Glomerular visceral epithelial cell (primary cell): Measurements from ENCODE around the gene ADI1.

Source experiments
- DNase-seq: peaks from one replicate; pipeline ENCODE4 v3.0.0-alpha.2; 2016; ENCODE audit errors: extremely low spot score

The ADI1 gene

DNA sequence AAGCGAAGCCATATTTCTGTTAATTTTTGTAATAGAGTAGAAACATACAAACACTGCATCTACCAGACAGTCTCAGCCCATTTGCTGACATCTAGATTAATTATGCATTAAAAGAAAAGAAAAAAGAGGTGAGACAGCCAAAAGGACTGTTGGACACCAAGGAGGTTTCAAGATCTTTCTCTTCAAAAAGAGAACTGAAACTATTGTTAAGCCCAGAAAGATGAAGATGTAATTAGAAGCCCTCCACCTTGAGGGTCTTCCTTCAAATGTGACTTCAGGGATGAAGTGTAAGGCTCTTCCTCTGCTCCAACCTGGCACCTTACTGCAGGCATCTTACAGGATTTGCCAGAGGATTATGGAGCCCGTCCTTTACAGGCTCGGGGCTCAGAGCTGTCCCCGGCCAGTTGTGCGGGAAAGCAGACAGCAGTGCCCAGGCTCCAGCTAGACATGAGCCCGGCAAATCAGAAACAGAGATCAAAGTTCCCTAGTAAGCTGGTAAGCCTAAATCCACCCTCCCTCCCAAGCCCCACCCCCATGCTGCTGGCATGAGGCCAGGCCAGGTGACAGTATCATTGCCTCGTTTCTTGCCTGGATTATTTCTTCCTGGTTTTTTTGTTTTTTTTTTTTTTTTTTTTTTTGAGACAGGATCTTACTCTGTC is 38.9 kb downstream of the ADI1 start:
- DNase-seq, result no peak

DNA sequence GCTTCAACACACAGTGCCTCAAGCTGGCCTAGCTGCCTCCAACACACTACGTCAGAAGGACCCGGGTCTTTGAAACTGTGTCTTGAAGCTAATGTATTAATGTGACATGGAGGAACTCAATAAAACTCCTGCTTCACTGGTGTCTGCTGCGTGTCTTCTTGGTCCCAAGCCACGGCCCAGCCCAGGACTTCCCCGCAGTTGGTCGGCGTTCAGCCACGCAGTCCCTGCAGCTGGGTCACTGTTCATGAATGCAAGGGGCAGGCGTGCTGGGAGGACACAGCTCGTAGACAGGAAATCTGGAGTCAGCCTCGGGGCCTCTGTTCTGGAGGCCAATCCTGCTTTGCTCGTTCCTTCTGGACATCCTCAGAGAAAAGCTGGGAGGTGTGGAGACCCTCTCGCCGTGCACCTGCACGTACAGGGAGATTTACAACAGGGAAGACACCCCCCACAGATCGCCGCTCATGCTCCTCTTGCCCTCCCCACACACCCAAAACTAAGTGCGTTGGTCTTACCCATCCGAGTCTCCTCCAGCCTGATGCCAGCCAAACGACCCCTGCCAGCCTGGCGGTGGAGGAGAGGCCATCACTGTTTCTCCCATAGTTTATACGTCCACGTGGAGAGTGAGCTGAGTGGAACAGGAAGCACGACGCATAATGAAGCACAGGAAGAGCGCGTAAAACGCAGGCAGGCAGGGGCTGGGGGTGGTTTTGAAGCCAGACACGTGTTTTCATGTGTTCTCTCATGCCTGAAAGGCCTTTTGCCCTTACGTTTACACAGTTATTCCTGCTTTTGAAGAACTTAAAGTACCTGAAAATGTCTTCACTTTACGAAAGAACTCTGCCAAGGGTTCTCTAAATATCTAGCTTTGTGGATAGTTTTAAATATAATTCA is 39.7 kb downstream of the ADI1 start:
- DNase-seq, result no peak

DNA sequence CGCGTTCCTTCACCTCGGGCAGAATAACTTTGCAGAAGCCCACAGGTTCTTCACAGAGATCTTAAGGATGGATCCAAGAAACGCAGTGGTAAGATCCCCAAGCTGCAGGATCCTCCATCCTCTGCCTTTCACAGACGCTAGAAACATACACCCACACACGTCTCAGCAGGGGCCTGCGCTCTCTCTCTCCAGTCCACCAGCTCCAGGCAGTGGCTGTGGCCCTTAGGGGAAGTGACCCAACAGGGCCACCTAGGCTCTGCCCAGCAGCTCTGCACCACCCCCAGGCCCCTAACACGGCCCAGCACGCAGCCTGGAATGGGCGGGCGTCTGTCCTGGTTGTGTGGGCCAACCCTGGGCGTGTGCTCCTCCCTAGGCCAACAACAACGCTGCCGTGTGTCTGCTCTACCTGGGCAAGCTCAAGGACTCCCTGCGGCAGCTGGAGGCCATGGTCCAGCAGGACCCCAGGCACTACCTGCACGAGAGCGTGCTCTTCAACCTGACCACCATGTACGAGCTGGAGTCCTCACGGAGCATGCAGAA is 40.4 kb downstream of the ADI1 start:
- DNase-seq, result no peak

DNA sequence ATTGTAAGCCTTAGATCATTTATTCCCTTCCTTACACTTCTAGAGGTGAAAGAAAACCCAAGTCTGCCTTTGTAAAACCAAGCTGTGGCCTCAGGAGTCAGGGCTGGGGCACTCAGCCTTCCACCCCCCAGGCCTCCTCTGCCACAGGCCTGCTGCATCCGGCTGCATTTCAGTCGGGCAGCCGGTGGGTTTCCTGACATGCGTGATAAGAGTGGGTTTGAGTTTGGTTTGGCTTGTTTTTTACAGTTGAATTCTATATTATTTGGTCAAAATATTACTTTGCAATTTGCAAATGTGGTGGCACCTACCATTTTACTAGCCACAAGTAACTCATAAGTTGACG is 42.4 kb downstream of the ADI1 start:
- DNase-seq, result no peak

DNA sequence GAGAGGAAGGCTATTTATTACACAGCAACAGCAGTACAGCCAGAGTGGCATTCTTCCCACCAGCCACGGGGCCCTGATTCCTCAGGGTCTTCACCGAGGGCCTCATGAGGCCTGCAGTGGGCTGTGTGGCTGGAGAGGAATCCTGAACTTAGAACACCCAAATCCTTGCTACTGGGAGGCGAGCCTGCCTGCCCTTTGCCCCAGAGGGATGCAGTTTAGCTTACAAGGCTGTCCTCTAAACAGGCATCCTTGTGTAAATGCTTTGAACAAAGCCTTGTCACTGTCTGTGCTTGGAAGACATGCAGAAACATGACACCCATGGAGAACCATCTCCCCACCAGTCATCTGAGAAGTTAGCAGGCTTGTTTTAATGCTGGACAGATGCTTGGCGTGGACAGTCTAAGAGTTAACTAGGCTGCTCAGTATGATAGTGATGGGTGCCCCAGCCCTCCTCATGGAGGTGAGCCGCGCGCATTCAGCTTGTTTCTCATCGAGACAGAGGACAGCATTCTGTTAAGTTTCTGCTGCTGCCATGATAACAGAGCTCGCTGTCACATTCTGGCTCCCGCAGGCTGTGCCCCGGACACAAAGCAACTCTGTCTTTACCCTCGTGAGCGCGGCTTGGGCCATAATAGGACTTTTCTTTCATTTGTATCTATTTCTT is 42.9 kb downstream of the ADI1 start:
- no peak for DNase-seq

DNA sequence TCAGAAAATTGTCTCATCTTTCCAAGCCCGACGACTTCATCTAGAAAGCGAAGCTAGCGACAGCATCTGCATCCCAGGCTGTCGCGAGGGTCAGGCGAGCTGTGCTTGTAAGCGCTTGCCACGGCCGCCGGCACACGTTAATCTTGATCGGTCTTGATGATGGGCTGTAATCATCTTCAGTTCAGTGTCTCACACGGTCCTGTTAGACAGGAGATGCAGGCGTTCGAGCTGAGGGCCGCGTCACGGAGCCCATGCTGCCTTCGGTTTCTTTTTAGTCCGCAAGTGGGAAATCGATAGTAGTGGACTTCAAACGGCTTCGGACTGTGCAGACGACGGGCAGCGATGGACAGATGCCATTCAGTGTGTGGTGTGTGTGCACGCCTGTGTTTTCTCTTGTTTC is 43.6 kb downstream of the ADI1 start:
- no peak for DNase-seq

DNA sequence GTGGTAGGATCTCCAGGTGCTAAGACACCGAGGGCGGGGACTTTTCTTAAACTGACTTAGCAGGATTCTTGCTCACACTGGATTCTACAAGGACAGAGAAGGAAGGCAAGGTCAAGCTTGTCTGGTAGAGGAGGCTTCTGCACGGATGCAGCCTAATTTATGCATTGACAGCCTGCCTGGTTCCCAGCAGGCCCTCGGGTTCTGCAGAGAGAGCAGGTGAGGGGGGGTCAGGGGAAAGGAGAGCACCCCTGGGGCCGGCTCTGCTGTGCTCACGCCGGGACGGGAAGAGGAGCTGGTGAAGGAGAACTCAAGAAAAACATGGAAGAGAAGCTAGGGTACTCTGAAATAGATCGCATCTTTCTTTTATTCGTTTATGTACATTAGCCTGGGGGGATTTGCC is 46.4 kb downstream of the ADI1 start:
- no peak for DNase-seq

DNA sequence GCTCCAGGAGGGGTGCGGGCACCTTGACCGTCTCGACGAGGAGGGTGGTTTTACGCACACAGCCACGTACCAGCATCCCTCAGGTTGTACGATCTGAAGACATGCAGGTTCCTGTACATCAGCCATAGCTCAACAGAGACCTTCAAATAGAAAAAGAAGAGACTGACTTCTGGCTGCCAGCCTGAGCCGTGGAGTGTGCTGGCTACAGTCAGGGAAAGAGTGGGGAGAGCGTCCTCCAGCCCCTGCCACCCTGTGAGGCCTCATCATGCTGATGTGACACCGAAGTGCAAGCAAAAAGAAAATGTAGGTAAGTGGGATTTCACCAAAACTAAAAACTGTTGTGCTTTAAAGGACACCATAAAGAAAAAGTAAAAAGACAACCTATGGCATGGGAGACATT is 47.0 kb downstream of the ADI1 start:
- no peak for DNase-seq

DNA sequence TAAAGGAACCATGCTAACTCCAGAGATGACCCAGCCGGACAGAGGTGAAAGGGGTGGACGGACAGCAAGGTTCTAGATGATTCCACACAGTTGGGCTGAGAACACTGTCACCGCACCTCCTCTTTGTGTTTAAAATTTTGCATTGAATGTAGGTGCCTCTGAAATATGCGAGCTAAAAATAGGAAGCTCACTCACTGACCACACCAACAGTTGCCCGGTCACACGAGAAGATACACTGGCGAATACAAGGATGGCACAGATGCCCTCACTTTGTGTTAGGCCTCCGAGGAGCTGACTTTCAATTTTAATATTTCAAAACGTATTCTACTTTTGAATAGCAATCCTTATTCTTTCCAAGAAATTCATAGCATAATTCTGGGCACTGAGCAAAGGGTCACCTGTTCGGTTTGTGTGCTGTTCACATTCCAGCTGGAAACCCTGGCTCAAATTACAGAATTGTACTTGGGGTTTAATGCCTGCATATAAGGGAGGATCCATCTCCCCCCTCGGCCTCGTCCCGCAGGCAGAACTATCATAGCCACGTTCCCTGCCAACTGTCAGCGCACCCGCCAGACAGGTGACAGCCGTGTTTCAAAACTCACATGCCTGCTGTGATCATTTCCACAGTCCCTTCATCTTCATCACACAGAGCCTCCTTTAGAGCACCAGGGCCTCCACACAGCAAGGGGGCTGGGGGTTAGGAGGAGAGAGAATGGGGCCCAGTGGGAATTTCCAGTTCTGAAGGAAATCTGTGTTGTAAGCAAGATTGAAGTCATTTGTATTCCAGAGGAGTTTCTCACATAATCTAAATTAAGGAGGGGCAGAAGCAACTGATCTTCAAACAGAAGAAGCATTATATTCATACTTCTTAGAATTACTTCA is 48.2 kb downstream of the ADI1 start:
- DNase-seq, result peak; percentile 47

DNA sequence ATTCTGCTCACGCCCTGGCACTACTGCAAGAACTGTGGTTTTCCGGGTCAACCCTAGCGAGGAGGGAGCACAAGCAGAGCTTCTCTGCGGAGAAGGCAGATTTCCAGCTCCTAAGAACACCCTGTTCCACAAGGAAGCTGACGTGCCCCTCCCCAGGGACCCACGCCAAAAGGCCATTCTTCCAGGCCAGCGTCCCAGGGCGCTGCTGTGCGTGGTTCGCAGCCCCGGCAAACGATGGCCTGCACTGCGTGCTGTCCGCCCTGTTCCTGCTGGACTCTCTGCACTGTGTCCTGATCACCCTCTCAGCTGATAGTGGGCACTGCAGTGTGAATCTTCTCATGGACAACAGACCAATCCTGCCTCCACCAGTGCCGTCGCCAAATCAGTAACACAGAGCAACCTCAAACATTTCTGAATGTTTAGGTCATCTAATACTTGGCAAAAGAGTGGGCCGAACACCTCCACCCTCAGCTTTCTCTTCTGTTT is 49.1 kb downstream of the ADI1 start:
- DNase-seq, result peak; percentile 82

DNA sequence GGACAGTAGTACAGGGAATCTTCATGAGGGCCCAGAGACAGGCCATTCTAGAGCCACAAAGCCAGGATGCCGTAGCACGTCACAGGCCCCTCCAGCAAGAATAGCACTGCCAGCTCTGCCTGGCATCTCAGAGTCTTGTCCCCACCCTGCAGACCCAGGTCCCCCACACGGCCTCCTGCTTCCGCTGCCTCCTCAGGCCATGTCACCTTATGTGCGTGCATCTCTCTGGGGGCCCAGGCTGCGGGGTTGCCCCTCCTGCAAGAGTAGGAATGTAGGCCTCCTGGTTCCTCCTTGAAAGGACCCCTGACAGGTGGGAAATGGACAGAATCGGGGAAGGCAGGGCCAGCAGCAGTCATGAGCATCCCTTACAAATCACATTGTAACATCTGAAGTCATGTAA is 49.8 kb downstream of the ADI1 start:
- DNase-seq, result no peak

DNA sequence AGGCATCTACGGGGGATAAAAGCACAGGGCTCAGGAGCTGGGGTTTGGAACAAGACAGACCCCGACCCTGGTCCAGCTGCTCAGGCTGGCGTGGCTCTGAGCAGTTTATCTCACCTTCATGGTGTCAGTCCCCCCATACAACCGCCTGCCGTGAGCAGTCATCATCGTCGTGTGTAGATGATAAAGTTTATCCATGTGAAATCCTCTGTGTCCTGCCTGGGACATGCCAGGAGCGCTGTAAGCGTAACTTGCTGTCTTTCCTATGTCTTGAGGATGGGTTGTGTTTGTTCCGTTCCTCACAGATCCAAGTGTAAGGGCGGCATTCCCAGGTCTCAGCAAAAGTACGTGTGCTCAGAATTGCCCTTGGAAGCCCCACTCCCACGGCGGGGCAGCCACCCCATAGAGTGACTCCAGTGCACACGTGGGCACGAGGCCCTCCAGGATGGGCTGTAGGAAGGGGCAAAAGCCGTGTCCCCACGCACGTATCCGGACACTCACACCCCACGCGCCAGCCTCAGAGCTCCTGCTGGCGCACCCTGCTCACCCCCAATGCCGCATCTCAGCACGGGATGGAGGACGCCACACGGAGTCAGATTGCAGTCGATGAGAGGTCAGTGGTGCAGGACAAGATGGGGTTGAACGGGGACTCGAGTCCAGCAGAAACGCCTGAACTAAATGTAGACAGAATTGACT is 50.9 kb downstream of the ADI1 start:
- DNase-seq, result no peak

DNA sequence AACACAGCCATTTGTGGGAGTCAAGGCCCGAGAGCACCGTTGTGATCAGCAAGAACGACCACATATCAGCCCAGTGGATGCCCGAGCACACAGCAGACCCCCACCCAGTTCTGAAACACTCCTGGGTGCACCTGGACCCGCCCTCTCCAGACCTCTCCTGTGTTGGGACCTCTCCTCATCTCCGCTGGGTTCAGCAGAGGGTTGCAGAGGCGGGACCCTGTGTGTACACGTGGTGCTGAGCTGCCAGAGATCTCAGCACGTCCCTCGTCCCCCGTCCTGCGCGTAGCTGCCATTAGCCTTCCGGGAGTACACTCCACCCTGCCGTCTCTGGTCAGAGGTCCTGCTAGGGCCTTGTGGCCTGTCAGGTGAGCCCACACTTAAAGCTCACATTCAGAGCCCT is 51.7 kb downstream of the ADI1 start:
- DNase-seq, result no peak

DNA sequence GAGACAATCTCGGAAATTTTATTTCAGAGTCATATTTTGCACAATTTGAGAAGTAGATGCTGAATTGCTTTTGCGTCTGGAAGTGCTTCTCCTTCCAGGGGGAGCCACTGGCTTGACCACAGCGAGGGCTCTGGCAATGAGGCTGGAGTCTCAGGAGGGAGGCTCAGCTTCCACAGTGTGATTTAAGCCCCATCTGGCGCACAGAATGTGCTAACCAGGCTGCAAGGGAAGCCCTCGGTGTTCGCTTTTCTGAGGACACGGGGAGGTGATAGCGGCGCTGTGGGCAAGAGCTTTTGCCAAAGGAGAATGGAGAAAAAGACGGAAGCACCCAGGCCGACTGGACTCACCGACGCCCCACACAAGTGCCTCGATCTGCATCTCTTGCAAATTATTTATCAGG is 52.4 kb downstream of the ADI1 start:
- DNase-seq, result no peak

DNA sequence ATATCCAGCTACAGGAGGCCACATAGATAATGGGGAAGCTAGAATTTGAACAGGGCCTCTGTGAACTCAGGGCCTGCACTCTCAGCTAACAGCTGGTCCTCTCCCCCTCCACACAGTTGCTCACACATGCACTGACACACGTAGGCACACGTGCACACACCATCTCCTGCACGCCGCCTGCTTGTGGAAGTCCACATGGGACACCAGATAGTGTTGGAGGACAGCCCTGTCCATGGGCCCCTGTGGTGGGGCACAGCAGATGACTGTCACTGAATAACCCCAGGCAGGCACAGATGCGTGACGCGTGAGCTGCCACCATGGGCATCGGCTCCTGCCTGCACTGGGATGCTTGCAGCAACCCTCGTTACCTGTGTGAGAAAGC is 52.9 kb downstream of the ADI1 start:
- DNase-seq, result no peak

DNA sequence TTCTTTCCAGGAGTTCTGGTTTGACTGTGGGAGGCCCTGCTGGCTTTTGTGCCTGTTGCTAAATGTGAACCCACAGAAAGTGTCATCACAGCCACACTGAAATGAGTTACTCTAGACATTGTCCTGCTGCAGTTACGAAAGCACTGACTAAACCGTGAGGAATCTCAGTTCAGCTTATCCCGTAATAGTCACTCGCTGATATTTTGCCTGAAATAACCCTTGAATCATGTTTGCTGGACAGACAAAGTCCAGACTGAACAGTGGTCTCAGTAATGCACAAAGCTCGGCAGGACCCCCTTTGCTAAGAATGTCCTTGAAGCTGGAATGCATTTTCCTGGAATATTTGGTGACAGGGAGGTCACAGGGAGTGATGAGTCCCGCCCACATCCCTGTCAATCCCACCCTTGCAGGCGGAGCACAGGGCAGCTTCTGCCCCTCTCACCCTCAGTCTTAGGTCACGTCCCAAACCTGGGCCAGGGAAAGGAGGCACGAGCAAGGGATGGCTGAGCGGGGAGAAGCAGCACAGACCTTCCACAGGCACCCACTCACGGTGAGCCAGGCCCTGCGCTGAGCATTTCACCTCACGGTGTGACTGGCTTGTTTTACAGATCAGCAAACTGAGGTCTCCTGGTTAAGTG is 53.4 kb downstream of the ADI1 start:
- peak; percentile 67 for DNase-seq

DNA sequence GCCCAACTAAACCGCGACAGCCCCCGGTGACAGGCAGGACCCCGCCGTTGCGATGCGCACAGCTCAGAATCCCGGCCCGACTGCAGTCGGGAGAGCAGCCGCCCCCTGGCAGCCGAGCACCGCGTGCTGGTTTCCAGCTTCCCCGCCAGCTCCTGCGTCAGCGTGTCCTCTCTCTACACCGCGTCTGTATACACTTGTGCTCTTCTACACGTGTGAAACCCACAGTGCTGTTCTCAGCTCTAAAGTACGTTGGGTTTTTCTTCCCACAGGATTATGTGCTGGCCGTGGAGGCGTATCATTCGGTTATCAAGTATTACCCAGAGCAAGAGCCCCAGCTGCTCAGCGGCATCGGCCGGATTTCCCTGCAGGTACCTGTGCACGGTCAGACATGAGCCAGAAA is 54.0 kb downstream of the ADI1 start:
- no peak for DNase-seq

DNA sequence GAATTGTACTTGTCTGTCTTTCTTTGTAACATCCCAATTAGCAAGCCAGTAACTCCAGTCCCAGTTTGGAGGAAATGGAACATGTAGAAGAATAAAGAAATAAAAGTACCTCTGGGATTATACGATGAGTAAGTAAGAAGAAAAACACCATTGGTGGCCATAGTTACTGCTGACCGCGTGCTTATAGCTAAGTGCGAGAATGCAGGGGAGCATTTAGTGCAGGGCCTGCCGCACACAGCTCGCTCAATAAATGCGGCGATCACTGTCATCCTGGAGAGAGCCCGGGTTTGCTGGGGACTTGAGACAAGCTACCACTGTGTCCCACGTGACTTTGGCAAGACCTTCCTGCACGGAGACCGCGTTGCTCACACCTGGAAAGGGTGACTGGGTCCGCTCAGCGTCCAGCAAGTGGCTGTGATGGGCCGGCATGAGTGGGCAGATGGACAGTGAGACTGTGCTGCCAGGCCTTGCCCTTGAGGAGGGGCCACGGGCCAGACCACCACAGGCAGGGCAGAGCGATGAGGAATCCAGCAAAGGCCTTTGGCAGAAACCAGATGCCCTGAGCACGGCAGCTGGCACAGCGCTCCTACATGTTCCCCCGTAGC is 54.8 kb downstream of the ADI1 start:
- no peak for DNase-seq

DNA sequence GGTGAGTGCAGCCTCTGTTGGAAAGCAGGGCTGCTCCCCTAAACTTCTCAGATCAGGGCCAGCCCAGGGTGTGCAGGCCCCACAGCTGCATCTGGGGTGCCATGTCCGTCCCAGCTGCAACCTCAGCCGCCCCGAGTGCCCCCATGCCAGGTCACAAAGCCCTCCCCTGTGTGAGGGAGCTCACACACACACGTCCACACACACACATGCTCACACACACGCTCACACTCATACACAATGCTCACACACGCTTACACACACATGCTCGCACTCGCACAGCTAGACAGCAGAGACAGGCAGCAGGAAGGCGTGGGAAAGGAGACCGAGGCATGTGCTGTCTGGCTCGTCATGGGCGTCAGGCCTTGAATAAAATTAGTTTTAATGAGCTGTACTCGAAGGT is 55.4 kb downstream of the ADI1 start:
- no peak for DNase-seq

DNA sequence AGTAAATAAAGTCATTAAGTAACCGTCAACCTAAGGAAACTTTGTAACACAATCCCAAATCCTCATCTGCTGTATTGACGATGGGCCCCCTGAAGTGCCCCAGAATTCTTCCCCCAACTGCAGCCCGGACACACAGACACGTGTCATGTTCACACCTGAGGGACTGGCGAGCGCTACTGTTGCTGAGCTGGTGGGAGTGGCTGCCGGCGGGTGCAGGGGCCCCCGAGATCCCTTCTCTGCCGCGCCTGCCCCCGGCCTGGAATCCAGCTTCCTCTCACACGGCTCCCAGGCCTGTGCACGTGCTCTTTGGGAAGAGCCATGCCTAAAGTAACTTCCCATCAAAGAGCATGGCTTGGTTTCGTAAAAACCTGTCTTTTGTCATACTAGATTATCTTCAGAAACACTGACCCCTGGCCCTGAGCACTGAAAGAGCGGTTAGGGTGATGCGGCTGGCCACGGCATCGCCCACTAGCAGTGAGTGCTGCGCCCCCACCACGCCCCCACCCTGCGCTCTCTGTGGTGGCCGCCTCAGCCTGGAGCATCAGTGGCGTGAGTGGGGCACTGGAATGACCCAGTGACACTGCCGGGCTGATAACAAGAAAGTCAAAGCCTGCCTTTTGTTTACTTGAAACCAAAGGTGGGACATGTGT is 56.0 kb downstream of the ADI1 start:
- no peak for DNase-seq
